Measurements from ENCODE around the gene ALDH1L1. TPM values are rescaled to one million over a fixed set of nuclear protein-coding genes. Genes with fewer than 3 reads are reported as not detected.

The ALDH1L1 gene
- total and polyA plus RNA-seq, 9 of the 15 experiments (the other 6 are each of a cell fraction or from before 2014, with no cell fraction given): 0.06 to 1.9 (median 0.57) TPM; not detected in 1

- TF ChIP-seq GABPA (tag; conservative IDR thresholded peaks at IDR 0.05; ENCODE audit: low read depth): peak; percentile 79
- no peak for TF ChIP-seq ZNF165 (CRISPR knock-in tag; IDR thresholded peaks at IDR 0.05; ENCODE audit: borderline replicate concordance)
- TF ChIP-seq, protein P1, sequence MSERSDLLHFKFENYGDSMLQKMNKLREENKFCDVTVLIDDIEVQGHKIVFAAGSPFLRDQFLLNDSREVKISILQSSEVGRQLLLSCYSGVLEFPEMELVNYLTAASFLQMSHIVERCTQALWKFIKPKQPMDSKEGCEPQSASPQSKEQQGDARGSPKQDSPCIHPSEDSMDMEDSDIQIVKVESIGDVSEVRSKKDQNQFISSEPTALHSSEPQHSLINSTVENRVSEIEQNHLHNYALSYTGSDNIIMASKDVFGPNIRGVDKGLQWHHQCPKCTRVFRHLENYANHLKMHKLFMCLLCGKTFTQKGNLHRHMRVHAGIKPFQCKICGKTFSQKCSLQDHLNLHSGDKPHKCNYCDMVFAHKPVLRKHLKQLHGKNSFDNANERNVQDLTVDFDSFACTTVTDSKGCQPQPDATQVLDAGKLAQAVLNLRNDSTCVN (CRISPR knock-in tag; IDR thresholded peaks at IDR 0.05): no peak
- TF ChIP-seq NFIX (CRISPR knock-in tag; IDR thresholded peaks at IDR 0.05; ENCODE audit: low read depth): no peak
- TF ChIP-seq PHTF2 (CRISPR knock-in tag; IDR thresholded peaks at IDR 0.05): no peak
- TF ChIP-seq, protein P2, sequence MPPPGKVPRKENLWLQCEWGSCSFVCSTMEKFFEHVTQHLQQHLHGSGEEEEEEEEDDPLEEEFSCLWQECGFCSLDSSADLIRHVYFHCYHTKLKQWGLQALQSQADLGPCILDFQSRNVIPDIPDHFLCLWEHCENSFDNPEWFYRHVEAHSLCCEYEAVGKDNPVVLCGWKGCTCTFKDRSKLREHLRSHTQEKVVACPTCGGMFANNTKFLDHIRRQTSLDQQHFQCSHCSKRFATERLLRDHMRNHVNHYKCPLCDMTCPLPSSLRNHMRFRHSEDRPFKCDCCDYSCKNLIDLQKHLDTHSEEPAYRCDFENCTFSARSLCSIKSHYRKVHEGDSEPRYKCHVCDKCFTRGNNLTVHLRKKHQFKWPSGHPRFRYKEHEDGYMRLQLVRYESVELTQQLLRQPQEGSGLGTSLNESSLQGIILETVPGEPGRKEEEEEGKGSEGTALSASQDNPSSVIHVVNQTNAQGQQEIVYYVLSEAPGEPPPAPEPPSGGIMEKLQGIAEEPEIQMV (tag; conservative IDR thresholded peaks at IDR 0.05; ENCODE audit: low read depth): no peak
- peak; percentile 68; the same call in 1 of the 2 replicates for TF ChIP-seq ZBTB7A (IDR thresholded peaks at IDR 0.05; ENCODE audit: borderline replicate concordance, control insufficient read depth, low read depth, low read length)
- TF ChIP-seq BRD4 (IDR thresholded peaks at IDR 0.05): no peak
- TF ChIP-seq NCOA2 (IDR thresholded peaks at IDR 0.05; ENCODE audit: partially characterized antibody in 2 of 2): no peak
- no peak for TF ChIP-seq MECOM (CRISPR knock-in tag; IDR thresholded peaks at IDR 0.05)
- TF ChIP-seq RB1 (IDR thresholded peaks at IDR 0.05; ENCODE audit: low read depth): peak; percentile 73
- TF ChIP-seq CSDE1 (IDR thresholded peaks at IDR 0.05): no peak
- TF ChIP-seq DACH1 (IDR thresholded peaks at IDR 0.05; ENCODE audit: partially characterized antibody): no peak
- TF ChIP-seq, protein P3, sequence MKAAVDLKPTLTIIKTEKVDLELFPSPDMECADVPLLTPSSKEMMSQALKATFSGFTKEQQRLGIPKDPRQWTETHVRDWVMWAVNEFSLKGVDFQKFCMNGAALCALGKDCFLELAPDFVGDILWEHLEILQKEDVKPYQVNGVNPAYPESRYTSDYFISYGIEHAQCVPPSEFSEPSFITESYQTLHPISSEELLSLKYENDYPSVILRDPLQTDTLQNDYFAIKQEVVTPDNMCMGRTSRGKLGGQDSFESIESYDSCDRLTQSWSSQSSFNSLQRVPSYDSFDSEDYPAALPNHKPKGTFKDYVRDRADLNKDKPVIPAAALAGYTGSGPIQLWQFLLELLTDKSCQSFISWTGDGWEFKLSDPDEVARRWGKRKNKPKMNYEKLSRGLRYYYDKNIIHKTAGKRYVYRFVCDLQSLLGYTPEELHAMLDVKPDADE (conservative IDR thresholded peaks at IDR 0.05; ENCODE audit: control insufficient read depth, low read depth, low read length): no peak; the same call in 1 of the 2 replicates
- TF ChIP-seq NR2C2 (CRISPR knock-in tag; IDR thresholded peaks at IDR 0.05): no peak
- peak; percentile 54; the same call in 1 of the 2 replicates for TF ChIP-seq NR2C2 (tag; IDR thresholded peaks at IDR 0.05)
- no peak for TF ChIP-seq PURB (CRISPR knock-in tag; IDR thresholded peaks at IDR 0.05; ENCODE audit: low read depth)
- no peak for TF ChIP-seq ARID4B (CRISPR knock-in tag; IDR thresholded peaks at IDR 0.05)
Measured at GRCh38 chr3:126083913-126084767, 96.2 kb downstream of the ALDH1L1 start, which contains the start of gene SLC41A3 (continued).
